Measurements from ENCODE around the gene DTNB. TPM values are rescaled to one million over a fixed set of nuclear protein-coding genes. Genes with fewer than 3 reads are reported as not detected.

Gene DTNB
- total and polyA plus RNA-seq, 2 donors (not counting 3 experiments of a cell fraction or from before 2014, with no cell fraction given) = 11.5 to 17.0 TPM

GRCh38 chr2:25649786-25650185, 23.6 kb downstream of the DTNB start:
- Histone ChIP-seq H3K4me3 (replicated peaks in 1 of 3; ENCODE audit: insufficient read depth in 1 of 3, low read depth in 1 of 3, low read length in 3 of 3) (no peak overlapping the region), H2AFZ (ENCODE audit: low read depth, low read length) (no peak overlapping the region), H3K27me3 (ENCODE audit: control insufficient read depth in 2 of 2, insufficient read depth in 2 of 2, low read length in 2 of 2) (no peaks in the 10 kb centered on the region), H3K4me1 (ENCODE audit: control insufficient read depth, extremely low read depth, insufficient read depth, low read length) (peaks cover 21% of the 10 kb centered on the region), H3K36me3 (ENCODE audit: control insufficient read depth in 2 of 2, extremely low read depth in 1 of 2, insufficient read depth in 2 of 2, low read length in 2 of 2) (no peaks in the 10 kb centered on the region), H3K79me2 (ENCODE audit: control insufficient read depth, insufficient read depth, low read length) (no peaks in the 10 kb centered on the region), H3K9me1 (replicated peaks; ENCODE audit: control insufficient read depth, extremely low read depth, insufficient read depth, low read length) (no peaks in the 10 kb centered on the region), H4K20me1 (replicated peaks; ENCODE audit: control insufficient read depth, extremely low read depth, insufficient read depth, low read length) (no peaks in the 10 kb centered on the region), H3K9me3 (replicated peaks; ENCODE audit: control insufficient read depth, insufficient read depth, low read length) (no peaks in the 10 kb centered on the region), H3K4me2 (ENCODE audit: insufficient read depth, low read length) (no peak overlapping the region), H3K9ac (replicated peaks; ENCODE audit: extremely low read depth, insufficient read depth, low read length) (no peak overlapping the region), H3K27ac (ENCODE audit: insufficient read depth, low read depth, low read length) (no peak overlapping the region)
- dilution Hi-C loops (cut with MboI; ENCODE audit: extremely low pct_ligation_motif_present, low sequenced_read_pairs) (no loop called here), intact Hi-C loops (cut with micrococcal nuclease) (no loop called here)
- no peak for DNase-seq (ENCODE audit: low read depth, low spot score)
- CTCF ChIA-PET = no interaction called here
- no peak for FAIRE-seq
- TF ChIP-seq FOS (IDR thresholded peaks at IDR 0.05; ENCODE audit: borderline replicate concordance, insufficient read depth, low read length) (no peak), POLR2AphosphoS5 (IDR thresholded peaks at IDR 0.05; ENCODE audit: insufficient read depth, low read depth, low read length) (no peak), GATA2 (IDR thresholded peaks at IDR 0.05; ENCODE audit: insufficient read depth, insufficient read length, low read depth, low read length) (no peak), POLR2A (IDR thresholded peaks at IDR 0.05; ENCODE audit: low read depth, low read length) (no peak), MYC (IDR thresholded peaks at IDR 0.05; ENCODE audit: low read depth, low read length) (no peak), EZH2 (IDR thresholded peaks at IDR 0.05; ENCODE audit: borderline replicate concordance, low read depth, low read length, severe bottlenecking) (no peak), JUN (IDR thresholded peaks at IDR 0.05; ENCODE audit: borderline replicate concordance, insufficient read depth, insufficient read length, low read depth) (no peak)
- TF ChIP-seq, protein P1, sequence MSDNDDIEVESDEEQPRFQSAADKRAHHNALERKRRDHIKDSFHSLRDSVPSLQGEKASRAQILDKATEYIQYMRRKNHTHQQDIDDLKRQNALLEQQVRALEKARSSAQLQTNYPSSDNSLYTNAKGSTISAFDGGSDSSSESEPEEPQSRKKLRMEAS (IDR thresholded peaks at IDR 0.05; ENCODE audit: insufficient read depth, insufficient read length) = no peak
- TF ChIP-seq, protein P2, sequence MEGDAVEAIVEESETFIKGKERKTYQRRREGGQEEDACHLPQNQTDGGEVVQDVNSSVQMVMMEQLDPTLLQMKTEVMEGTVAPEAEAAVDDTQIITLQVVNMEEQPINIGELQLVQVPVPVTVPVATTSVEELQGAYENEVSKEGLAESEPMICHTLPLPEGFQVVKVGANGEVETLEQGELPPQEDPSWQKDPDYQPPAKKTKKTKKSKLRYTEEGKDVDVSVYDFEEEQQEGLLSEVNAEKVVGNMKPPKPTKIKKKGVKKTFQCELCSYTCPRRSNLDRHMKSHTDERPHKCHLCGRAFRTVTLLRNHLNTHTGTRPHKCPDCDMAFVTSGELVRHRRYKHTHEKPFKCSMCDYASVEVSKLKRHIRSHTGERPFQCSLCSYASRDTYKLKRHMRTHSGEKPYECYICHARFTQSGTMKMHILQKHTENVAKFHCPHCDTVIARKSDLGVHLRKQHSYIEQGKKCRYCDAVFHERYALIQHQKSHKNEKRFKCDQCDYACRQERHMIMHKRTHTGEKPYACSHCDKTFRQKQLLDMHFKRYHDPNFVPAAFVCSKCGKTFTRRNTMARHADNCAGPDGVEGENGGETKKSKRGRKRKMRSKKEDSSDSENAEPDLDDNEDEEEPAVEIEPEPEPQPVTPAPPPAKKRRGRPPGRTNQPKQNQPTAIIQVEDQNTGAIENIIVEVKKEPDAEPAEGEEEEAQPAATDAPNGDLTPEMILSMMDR (IDR thresholded peaks at IDR 0.05; ENCODE audit: extremely low read depth in 1 of 2, insufficient read depth in 1 of 2, low read depth in 1 of 2, low read length in 2 of 2) = no peak
- POLR2A ChIA-PET = no interaction called here
- no TSS peak for BruUV-seq (replicated peaks)
